CD4-positive, CD25-positive, alpha-beta regulatory T cell (primary cell): Measurements from ENCODE around the gene KIF13A. TPM values are rescaled to one million over a fixed set of nuclear protein-coding genes. Genes with fewer than 3 reads are reported as not detected.

Experiments
- ATAC-seq, 2 donors: fragments of 150-1000 bp; cut with Tn5 transposase; one replicate each; pipeline ENCODE4 v1.10.0; 2021; ENCODE audit warnings: low read depth in 2 of 2, moderate number of reproducible peaks in 2 of 2, moderate library complexity in 1 of 2
- DNase-seq, 3 donors: peaks; one replicate each; pipeline versions ENCODE4 v3.0.0 to v3.0.0-alpha.2; 2012 to 2022; ENCODE audit warnings: mixed read lengths in 1 of 3
- H3K27ac ChIP-seq: one replicate; pipeline ENCODE4 v1.7.0; 2013; ENCODE audit warnings: mild to moderate bottlenecking, low read length; ENCODE audit not compliant: insufficient read depth, poor library complexity, severe bottlenecking
- H3K27me3 ChIP-seq: one replicate; pipeline ENCODE4 v1.7.0; 2013; ENCODE audit warnings: low read length; ENCODE audit not compliant: control insufficient read depth, insufficient read depth
- H3K36me3 ChIP-seq: one replicate; pipeline ENCODE4 v1.7.0; 2013; ENCODE audit warnings: mild to moderate bottlenecking, low read length, moderate library complexity; ENCODE audit not compliant: control insufficient read depth, insufficient read depth
- H3K4me1 ChIP-seq: 2 replicates; pipeline ENCODE4 v1.7.0; 2013; ENCODE audit warnings: mild to moderate bottlenecking, low read length; ENCODE audit not compliant: insufficient read depth, control insufficient read depth, poor library complexity, severe bottlenecking
- H3K4me3 ChIP-seq: one replicate; pipeline ENCODE4 v1.7.0; 2013; ENCODE audit warnings: low read depth, mild to moderate bottlenecking, low read length, moderate library complexity
- H3K9me3 ChIP-seq, 2 experiments: 1 replicate in 1 of 2; 2 replicates in 1 of 2; pipeline ENCODE4 v1.7.0; 2013; ENCODE audit warnings: low read length in 2 of 2, mild to moderate bottlenecking in 1 of 2, moderate library complexity in 1 of 2; ENCODE audit not compliant: control insufficient read depth in 2 of 2
- H3K27ac Mint-ChIP-seq, 3 donors: one replicate each; pipeline ENCODE4 v1.8.0; 2020 to 2022; ENCODE audit warnings: mild to moderate bottlenecking in 3 of 3, mixed read lengths in 3 of 3, moderate library complexity in 2 of 3
- H3K27me3 Mint-ChIP-seq: one replicate; pipeline ENCODE4 v1.8.0; 2022; ENCODE audit warnings: mild to moderate bottlenecking, mixed read lengths
- H3K36me3 Mint-ChIP-seq: one replicate; pipeline ENCODE4 v1.8.0; 2020; ENCODE audit warnings: mixed read lengths
- H3K4me1 Mint-ChIP-seq, 4 donors: one replicate each; pipeline ENCODE4 v1.8.0; 2020 to 2022; ENCODE audit warnings: mixed read lengths in 4 of 4, mild to moderate bottlenecking in 1 of 4
- H3K4me3 Mint-ChIP-seq, 4 donors: one replicate each; pipeline ENCODE4 v1.8.0; 2020 to 2022; ENCODE audit warnings: mild to moderate bottlenecking in 4 of 4, mixed read lengths in 4 of 4, moderate library complexity in 3 of 4
- H3K9me3 Mint-ChIP-seq, 7 donors: one replicate each; pipeline ENCODE4 v1.8.0; 2020 to 2022; ENCODE audit warnings: mixed read lengths in 7 of 7, mild to moderate bottlenecking in 3 of 7, moderate library complexity in 2 of 7
- polyA plus RNA-seq, 4 donors: library from polyadenylated mRNA; unstranded; fragments of 300-500 nt; fragmentation: Illumina TruSeq; gene quantifications; one replicate each; pipeline ENCODE4 v1.2.3, GENCODE V29; 2021
- total RNA-seq: library from RNA; stranded (reverse); gene quantifications from one replicate; pipeline ENCODE4 v1.2.3, GENCODE V29; 2022

Gene KIF13A
- total and polyA plus RNA-seq, 5 donors from 2014 or later = 0.49 TPM; not detected in 4

DNA sequence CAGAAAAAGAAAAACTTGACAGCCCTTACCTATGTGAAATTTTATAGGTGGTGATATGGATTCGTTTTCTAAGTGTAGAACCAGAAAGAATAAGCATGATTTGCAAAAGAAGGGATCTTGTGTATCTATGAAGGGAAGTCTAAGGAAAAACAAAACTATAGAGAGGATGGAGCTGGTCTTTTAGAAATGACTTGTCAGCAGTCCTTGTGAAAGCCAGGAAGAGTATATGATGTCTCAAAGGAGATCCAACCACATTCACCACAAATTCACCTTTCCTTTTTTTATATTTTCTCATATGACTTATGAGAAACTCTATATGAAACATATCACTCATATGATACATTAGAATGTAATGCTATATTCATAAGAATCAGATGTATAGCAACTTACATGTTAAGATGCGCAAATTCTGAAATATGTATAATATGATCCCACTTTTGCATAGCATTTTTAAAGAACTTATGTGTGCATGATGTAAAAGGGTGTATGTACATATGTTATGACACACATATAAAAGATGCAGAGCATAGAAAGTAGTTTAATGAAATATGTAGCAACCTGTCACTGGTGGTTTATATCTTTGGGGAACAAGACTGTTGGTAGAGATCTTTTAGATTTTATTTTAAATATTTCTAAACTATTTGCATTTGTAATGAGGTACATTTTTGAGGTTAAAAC, 188.8 kb downstream of the KIF13A start:
- H3K4me1 ChIP-seq = no peaks in the 10 kb centered on the region
- Mint-ChIP-seq H3K4me1 (no peaks in the 10 kb centered on the region), H3K4me3 (no peak overlapping the region), H3K9me3 (peaks cover 0 to 2% (median 0%) of the 10 kb centered on the region in 7 donors), H3K36me3 (no peaks in the 10 kb centered on the region), H3K27me3 (peaks cover 25% of the 10 kb centered on the region), H3K27ac (no peak overlapping the region)
- H3K9me3 ChIP-seq = no peaks in the 10 kb centered on the region
- H3K27me3 ChIP-seq = peaks cover 7% of the 10 kb centered on the region
- DNase-seq (no peak), ATAC-seq (no peak)
- H3K4me3 ChIP-seq = no peak overlapping the region
- no peaks in the 10 kb centered on the region for H3K36me3 ChIP-seq
- no peak overlapping the region for H3K27ac ChIP-seq

DNA sequence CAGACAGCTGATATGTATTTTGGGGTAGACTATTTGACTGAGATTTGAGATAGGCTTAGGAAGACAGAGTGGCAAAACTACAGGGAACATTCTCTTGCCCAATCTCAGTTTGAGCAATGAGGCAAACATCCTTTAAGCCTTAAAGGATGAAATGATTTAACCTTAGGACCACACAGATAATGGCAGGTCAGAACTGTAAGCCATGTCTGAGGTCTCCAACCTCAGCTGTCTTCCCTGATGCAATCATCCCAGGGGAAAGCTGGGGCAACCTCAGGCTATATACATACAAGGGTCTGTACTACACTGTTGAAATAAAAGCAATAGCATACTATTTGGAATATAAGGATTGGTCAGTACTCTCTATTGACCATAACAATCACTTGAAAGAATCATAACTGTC, 196.9 kb downstream of the KIF13A start:
- Histone ChIP-seq H3K4me3 (no peak overlapping the region), H3K4me1 (no peaks in the 10 kb centered on the region), H3K27ac (no peak overlapping the region), H3K36me3 (no peaks in the 10 kb centered on the region), H3K9me3 (no peaks in the 10 kb centered on the region), H3K27me3 (peaks cover 2% of the 10 kb centered on the region)
- DNase-seq = no peak
- Mint-ChIP-seq H3K9me3 (no peaks in the 10 kb centered on the region), H3K27me3 (peaks cover 14% of the 10 kb centered on the region), H3K4me3 (no peak overlapping the region), H3K4me1 (no peaks in the 10 kb centered on the region), H3K27ac (no peak overlapping the region), H3K36me3 (no peaks in the 10 kb centered on the region)
- ATAC-seq = no peak

DNA sequence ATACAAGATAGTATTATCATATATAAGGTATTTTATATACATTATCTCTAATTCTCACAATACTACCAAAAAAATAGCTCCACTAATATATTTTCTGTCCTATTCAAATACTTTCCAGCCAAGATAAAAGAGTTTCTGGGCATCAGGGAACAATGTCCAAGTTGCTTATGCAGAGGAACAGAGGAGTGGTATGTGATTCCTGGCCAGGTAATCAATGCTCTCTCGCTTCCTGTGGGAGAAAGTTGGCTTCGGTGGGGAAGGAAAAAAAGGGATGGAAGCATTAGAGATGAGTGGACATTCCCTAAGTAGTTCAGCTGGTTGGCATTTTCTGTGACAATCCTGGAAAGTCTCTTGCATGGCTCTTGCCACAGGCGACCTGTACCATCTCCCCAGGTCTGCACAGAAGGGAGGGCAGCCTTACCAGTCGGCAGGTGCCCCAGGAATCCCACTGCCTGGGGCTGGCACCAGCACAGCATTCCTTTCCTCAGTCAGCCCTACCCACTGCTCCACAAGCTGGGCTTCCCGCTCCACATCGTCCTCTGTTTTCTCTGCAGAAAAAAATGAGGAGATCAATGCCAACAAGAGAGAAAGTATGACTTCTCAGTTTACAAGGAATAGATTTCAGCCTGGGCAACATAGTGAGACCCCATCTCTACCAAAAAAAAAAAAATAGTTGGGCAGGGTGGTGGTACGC, 202.2 kb downstream of the KIF13A start:
- Histone ChIP-seq H3K27me3 (no peaks in the 10 kb centered on the region), H3K4me3 (no peak overlapping the region), H3K36me3 (no peaks in the 10 kb centered on the region), H3K27ac (no peak overlapping the region), H3K4me1 (no peaks in the 10 kb centered on the region), H3K9me3 (no peaks in the 10 kb centered on the region)
- Mint-ChIP-seq H3K4me3 (no peak overlapping the region), H3K27ac (no peak overlapping the region), H3K4me1 (no peaks in the 10 kb centered on the region), H3K9me3 (no peaks in the 10 kb centered on the region), H3K36me3 (no peaks in the 10 kb centered on the region), H3K27me3 (peaks cover 9% of the 10 kb centered on the region)
- ATAC-seq (no peak), DNase-seq (no peak)

DNA sequence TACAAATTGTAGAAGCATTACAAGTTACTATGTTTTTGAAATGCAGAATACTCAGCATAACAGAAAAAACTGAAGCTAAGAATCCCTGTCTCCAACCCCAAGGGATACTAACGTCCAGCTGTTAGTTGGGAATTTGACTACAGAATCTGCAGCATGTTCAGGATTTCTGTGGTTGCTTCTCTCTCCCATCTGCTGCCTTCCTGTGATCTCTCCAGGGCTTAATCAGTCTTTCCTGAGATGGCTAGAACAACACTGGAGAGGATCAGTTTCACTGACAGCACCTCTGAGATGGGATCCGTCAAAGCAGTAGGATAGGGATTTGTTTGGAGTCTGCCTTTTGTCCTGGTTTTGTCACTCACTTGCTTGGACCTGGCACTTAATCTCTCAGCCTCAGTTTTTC, 207.4 kb downstream of the KIF13A start:
- DNase-seq (no peak), ATAC-seq (no peak)
- no peaks in the 10 kb centered on the region for H3K36me3 ChIP-seq
- H3K9me3 ChIP-seq = no peaks in the 10 kb centered on the region
- Mint-ChIP-seq H3K27ac (no peak overlapping the region), H3K27me3 (peaks cover 14% of the 10 kb centered on the region), H3K4me3 (no peak overlapping the region), H3K36me3 (no peaks in the 10 kb centered on the region), H3K4me1 (no peaks in the 10 kb centered on the region), H3K9me3 (no peaks in the 10 kb centered on the region)
- no peak overlapping the region for H3K27ac ChIP-seq
- no peaks in the 10 kb centered on the region for H3K4me1 ChIP-seq
- H3K4me3 ChIP-seq = no peak overlapping the region
- H3K27me3 ChIP-seq = no peaks in the 10 kb centered on the region

DNA sequence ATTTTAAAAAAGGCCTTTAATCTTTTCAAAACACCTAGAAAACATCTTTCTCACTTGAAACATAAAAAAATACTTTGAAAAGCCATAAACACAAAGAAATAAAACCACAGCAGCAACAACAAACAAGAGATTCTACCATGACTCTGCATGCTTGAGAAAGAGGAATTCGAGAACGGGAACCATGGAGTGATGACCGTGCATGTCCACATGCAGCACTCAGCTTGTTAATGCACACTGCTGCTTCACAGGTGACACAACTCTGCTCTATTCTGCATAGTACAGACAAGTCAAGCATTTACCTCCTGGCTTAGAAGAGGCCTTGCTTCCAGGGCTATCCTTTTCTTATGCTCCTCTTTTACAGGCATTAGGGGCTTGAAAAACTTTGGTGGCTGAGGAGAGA, 215.8 kb downstream of the KIF13A start:
- peaks cover 19% of the 10 kb centered on the region for H3K27me3 Mint-ChIP-seq
- H3K9me3 Mint-ChIP-seq = peaks cover 0 to 2% (median 0%) of the 10 kb centered on the region in 7 donors
- no peak overlapping the region for H3K27ac Mint-ChIP-seq
- H3K36me3 Mint-ChIP-seq = no peaks in the 10 kb centered on the region
- H3K4me3 Mint-ChIP-seq = no peak overlapping the region
- no peaks in the 10 kb centered on the region for H3K4me1 Mint-ChIP-seq
- Histone ChIP-seq H3K4me1 (no peaks in the 10 kb centered on the region), H3K9me3 (no peaks in the 10 kb centered on the region), H3K27ac (no peak overlapping the region), H3K4me3 (no peak overlapping the region), H3K27me3 (peaks cover 3% of the 10 kb centered on the region), H3K36me3 (no peaks in the 10 kb centered on the region)
- ATAC-seq (no peak), DNase-seq (no peak)

DNA sequence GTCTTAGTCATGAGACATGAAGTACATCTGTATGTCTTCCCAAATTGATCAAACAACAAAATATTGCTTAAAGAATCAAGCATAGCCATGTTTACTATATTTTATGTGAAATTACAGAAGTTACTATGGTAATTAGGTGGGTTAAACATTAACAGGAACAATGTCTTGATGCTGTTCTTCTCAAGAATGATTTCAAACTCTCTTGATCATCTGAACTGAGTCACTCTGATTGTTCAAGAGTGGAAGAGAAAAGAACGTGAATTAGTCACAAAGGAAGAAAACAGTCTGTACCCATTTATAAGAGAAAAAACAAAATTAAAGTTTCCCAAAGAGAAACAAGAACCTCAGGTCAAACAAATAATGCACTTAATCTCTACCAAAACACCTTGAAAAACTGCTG, 218.6 kb downstream of the KIF13A start:
- H3K27ac ChIP-seq = no peak overlapping the region
- H3K4me1 ChIP-seq = no peaks in the 10 kb centered on the region
- Mint-ChIP-seq H3K27ac (no peak overlapping the region), H3K4me1 (no peaks in the 10 kb centered on the region), H3K27me3 (peaks cover 27% of the 10 kb centered on the region), H3K36me3 (no peaks in the 10 kb centered on the region), H3K9me3 (peaks cover 0 to 2% (median 0%) of the 10 kb centered on the region in 7 donors), H3K4me3 (no peak overlapping the region)
- no peak for DNase-seq
- ATAC-seq = no peak
- no peaks in the 10 kb centered on the region for H3K9me3 ChIP-seq
- H3K4me3 ChIP-seq = no peak overlapping the region
- peaks cover 6% of the 10 kb centered on the region for H3K27me3 ChIP-seq
- no peaks in the 10 kb centered on the region for H3K36me3 ChIP-seq

DNA sequence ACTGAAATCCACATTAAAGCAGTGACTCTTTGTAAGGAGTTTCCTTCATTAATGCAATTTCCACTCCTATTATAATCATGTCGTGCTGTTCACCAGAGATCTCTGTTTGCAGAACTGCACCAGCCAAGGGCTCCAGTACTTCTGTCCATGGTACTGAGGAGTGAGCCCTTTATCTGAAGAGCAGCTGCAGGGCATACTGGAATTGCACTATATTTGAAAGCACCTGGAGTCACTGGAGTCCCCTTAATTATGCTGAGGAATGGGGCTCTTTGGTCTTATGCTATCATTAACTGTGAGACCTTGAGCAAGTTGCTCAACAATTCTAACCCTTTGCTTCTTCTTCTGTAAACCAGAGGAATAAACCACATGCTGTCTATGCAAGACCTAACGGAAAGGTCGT, 219.0 kb downstream of the KIF13A start:
- Histone ChIP-seq H3K27ac (no peak overlapping the region), H3K27me3 (peaks cover 6% of the 10 kb centered on the region), H3K36me3 (no peaks in the 10 kb centered on the region), H3K9me3 (no peaks in the 10 kb centered on the region), H3K4me3 (no peak overlapping the region), H3K4me1 (no peaks in the 10 kb centered on the region)
- no peaks in the 10 kb centered on the region for H3K4me1 Mint-ChIP-seq
- H3K9me3 Mint-ChIP-seq = peaks cover 0 to 2% (median 0%) of the 10 kb centered on the region in 7 donors
- H3K27ac Mint-ChIP-seq = no peak overlapping the region
- DNase-seq (peak in 1 of 3 donors; percentile 9), ATAC-seq (no peak)
- no peaks in the 10 kb centered on the region for H3K36me3 Mint-ChIP-seq
- H3K4me3 Mint-ChIP-seq = no peak overlapping the region
- H3K27me3 Mint-ChIP-seq = peaks cover 32% of the 10 kb centered on the region

DNA sequence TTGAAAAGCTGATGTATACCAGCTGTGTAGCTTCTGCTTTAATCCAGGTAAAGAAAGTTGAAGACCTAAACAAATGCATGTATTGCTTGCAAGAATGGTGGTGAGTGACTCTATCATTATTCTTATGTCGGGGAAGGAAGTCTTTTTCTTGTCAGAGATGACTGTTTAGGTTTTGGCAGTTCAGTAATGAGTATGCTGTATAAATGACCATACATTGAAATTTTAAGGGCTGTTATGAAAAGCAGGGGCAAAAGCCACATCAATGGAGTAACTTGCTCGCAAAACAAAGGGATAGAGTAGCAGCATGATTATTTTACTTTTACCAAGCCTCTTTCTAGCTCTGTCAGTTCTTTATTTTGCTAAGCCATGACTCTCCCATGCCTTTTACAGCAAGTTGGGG, 224.8 kb downstream of the KIF13A start:
- no peaks in the 10 kb centered on the region for H3K9me3 ChIP-seq
- Mint-ChIP-seq H3K4me1 (no peaks in the 10 kb centered on the region), H3K27ac (no peak overlapping the region), H3K4me3 (no peak overlapping the region), H3K36me3 (no peaks in the 10 kb centered on the region), H3K27me3 (peaks cover 29% of the 10 kb centered on the region), H3K9me3 (no peaks in the 10 kb centered on the region)
- H3K4me1 ChIP-seq = no peaks in the 10 kb centered on the region
- DNase-seq (no peak), ATAC-seq (no peak)
- peaks cover 3% of the 10 kb centered on the region for H3K27me3 ChIP-seq
- H3K4me3 ChIP-seq = no peak overlapping the region
- H3K36me3 ChIP-seq = no peaks in the 10 kb centered on the region
- H3K27ac ChIP-seq = no peak overlapping the region
